HG03558 (cell line): ENCODE data around the gene AAMDC.
"Not testable (repeated sequence)": the region's sequence is repeated elsewhere in the genome, so short reads cannot be mapped to it uniquely, and the experiment has no call there.

Experiments used
- ATAC-seq: cut with Tn5 transposase; IDR thresholded peaks from one replicate; pipeline ENCODE4 v1.9.1; 2021; ENCODE audit warnings: moderate number of reproducible peaks; ENCODE audit not compliant: unreplicated experiment; ENCODE audit errors: extremely low read depth

AAMDC gene

DNA sequence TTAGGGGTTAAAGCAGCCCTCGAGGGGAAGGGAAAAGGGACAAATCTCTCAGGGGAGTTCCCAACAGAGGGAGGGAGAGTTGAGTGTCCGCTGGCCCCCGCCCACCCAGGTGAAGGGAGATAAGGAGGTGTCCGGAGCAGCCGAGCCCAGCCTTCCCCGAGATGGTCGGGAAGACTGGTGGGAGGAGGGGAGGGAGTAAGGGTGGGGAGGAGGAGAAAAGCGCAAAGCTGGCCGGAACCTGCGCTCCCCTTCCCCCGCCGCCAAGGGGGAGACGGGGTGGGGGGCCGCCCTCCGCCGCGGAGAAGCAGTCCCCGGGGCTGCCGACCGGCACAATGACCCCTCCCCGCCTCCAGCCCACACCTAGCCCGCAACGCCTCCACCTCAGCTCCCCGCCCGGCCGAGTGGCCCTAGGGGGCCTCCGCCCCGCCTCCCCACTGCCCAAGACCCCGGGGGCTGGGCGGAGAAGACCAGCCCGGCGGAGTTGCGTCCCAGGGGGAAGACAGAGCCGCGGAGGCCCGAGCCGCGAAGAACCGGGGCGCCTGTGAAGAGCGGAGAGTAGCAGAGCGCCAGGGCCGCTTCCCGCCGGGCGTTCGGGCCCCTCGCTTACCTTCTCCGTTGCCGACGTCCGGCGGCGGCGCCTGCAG, 901 bp upstream of the AAMDC start:
- ATAC-seq: peak; percentile 2

DNA sequence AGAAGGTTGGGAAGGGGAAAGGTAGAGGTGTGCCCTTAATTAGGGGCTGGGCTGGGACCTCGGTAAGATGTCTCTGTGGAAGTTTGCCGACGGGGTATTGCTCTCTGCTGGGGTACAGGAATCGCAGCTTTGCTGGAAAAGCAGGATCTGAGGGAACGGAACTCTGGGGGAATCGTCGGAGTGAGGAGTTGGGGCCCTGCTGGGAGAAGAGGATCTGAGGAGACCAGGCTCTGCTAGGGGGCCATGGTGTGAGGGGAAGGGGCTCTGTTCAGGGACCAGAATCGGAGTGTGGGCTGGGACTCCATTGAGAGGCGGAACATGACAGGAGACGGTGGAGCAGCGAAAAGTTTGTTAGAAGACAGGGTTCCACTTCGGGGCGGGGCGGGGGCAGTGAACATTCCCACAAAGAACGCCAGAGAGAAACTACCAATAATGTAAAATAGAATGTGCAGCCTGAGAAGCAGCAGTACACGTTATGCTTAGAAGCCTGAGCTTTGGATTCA, 456 bp downstream of the AAMDC start:
- ATAC-seq: no peak

DNA sequence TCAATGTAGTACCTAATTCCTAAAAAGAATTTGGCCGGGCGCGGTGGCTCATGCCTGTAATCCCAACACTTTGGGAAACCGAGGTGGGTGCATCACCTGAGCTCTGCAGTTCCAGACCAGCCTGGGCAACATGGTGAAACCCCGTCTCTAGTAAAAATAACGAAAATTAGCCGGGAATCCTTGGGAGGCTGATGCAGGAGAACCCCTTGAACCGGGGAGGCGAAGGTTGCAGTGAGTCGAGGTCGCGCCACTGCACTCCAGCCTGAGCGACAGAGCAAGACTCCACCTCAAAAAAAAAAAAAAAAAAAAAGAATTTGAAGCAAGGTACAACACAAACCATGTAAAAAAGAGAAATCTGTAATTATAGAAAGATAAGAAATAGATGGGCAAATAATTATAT, 1.2 kb downstream of the AAMDC start:
- ATAC-seq: not testable (repeated sequence)

DNA sequence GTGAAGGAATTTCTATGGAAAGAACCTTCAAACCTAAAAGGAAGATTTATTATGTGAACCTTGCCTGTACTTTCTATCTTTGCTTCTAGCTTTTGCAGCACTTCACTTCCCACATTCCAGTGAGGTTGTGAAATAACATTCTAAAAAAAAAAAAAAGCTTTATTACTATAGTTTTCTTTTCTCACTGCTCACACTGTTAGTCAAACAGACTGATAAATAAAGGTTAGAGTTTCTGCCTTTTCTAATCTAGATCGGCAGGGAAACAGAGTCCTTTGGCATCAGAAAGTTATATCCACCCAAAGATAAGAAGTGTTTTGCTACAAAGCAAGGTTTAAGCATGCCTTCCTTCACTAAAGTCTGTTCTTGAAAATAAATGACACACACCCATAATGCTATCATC, 2.8 kb downstream of the AAMDC start:
- no peak for ATAC-seq

DNA sequence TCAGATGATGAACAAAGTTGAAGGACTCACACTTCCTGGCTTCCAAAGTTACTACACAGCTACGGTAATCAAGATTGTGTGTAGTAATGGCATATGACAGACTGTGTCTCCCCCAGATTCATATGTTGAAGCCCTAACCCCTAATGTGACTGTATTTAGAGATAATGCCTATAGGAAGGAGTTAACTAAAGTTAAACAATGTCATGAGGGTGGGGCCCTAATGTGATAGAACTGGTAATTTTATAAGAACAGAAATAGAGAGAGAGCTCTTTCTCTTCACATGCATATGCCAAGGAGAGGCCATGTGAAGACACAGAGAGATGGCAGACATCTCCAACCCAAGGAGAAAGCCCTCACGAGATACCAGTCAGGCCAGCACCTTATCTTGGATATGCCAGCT, 8.0 kb downstream of the AAMDC start:
- ATAC-seq: no peak

DNA sequence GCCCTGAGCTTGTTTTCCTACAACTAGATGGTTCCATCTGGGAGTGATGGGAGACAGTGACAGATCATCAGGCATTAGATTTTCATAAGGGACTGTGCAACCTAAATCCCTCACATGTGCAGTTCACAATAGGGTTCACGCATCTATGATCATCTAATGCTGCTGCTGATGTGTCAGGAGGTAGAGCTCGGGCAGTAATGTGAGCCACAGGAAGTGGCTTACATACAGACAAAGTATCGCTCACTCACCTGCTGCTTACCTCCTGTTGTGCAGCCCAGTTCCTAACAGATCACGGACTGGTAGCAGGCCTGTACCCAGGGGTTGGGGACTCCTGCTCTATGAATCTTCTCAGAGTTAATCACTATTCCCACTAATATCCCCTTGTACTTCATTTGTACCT, 12.4 kb downstream of the AAMDC start:
- ATAC-seq: no peak

DNA sequence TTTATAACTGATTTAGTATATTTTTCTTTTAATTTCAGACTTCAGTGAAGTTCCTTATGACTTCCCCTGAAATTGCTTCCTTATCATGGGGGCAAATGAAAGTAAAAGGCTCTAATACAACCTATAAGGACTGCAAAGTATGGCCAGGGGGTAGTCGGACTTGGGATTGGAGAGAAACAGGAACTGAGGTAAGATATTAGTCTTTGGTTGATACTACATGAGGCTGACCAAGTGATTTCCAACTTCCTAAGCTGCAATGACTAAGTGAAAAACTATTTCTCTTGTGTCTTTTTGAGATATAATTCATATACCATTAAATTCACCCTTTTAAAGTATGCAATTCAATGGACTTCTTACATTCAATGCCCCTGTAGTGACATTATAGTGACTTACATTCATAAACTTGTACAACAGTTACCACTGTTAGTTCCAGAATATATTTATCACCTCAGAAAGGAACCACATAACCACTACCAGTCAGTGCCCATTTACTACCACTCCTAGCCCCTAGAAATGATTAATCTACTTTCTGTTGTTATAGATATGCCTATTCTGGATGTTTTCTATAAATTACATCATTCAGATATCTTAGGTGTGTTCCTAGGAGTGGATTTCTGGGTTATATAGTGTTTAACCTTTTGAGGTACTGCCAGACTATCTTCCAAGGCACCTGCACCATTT, 21.6 kb downstream of the AAMDC start:
- ATAC-seq: no peak

DNA sequence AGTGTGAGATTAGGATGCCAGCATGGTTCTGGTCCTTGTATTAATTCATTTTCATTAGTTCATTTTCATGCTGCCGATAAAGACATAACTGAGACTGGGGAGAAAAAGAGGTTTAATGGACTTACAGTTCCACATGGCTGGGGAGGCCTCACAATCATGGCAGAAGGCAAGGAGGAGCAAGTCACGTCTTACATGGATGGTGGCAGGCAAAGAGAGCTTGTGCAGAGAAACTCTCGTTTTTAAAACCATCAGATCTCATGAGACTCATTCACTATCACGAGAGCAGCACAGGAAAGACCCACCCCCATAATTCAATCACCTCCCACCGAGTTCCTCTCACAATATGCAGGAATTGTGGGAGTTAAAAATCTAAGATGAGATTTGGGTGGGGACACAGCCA, 22.8 kb downstream of the AAMDC start:
- ATAC-seq: not testable (repeated sequence)

DNA sequence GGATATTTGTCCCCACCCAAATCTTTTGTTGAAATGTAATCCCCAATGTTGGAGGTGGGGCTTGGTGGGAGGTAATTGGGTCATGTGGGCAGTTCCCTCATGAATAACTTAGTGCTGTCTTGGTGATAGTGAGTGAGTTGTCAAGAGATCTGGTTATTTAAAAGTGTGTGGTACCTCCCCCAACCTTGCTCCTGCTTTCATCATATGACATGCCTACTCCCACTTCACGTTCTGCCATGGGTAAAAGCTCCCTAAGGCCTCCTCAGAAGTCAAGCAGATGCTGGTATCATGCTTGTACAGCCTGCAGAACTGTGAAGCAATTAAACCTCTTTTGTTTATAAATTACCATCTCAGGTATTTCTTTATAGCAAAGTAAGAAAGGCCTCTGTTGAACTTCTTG, 30.6 kb downstream of the AAMDC start:
- ATAC-seq: no peak

DNA sequence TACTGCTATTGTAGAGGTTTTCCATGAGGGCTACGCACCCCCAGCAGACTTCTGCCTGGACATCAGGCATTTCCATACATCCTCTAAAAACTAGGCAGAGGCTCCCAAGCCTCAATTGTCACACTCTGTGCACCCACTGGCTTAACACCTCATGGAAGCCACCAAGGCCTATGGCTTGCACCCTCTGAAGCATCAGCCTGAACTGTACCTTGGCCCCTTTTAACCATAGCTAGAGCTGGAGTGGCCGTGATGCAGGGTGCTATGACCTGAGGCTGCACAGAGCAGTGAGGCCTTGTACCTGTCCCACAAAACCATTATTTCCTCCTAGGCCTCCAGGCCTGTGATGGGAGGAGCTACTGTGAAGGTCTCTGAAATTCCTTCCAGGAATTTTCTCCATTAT, 33.9 kb downstream of the AAMDC start:
- ATAC-seq: no peak

DNA sequence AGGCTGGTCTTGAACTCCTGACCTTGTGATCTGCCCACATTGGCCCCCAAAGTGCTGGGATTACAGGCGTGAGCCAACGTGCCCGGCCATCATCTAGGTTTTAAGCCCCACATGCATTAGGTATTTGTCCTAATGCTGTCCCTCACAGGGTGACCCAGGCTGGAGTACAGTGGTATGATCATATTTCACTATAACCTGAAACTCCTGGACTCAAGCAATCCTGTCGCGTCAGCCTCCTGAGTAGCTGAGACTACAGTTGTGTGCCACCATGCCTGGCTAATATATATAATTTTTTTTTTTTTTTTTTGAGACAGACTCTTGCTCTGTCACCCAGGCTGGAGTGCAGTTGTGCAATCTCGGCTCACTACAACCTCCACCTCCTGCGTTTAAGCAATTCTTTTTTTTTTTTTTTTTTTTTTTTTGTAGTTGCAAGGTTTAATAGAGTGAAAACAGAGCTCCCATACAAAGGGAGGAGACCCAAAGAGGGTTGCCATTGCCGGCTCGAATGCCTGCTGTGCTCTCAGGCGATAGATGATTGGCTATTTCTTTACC, 37.0 kb downstream of the AAMDC start:
- not testable (repeated sequence) for ATAC-seq

DNA sequence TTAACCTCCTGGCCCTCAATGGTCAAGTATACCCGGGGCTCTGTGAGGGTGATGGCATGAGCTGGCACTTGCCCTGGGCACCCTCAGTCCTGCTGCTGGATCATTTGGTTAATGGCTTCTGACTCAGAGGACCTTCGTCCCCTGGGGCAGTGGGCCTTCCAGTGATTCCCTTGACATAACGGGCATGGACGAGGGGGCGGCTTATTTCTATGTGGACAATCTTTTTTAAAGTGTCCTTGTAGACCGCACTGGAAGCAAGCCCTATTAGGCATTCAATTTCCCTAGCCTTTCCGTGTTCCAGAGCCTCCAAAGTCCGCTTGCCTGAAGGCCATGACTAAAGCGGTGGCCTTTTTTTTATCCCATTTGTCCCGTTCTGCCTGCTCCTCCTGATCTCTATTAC, 40.5 kb downstream of the AAMDC start:
- not testable (repeated sequence) for ATAC-seq

DNA sequence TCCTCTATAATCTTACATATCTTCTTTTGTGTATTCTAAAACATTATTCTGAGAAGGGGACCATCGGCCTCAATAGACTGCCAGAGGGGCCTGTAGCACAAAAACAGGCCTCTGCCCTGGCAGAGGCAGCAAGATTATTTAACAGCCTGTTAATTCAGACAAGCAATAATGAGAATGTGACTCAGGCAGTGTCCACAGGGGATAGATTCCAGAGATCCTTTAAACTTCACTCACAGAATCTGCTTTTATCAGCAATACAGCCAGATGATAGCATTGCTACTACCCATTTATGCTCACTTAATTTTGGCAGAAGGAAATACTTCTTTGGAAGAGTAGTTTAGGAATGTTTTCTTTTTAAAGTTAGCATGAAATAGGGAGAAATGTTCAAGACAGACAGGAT, 44.9 kb downstream of the AAMDC start:
- no peak for ATAC-seq

DNA sequence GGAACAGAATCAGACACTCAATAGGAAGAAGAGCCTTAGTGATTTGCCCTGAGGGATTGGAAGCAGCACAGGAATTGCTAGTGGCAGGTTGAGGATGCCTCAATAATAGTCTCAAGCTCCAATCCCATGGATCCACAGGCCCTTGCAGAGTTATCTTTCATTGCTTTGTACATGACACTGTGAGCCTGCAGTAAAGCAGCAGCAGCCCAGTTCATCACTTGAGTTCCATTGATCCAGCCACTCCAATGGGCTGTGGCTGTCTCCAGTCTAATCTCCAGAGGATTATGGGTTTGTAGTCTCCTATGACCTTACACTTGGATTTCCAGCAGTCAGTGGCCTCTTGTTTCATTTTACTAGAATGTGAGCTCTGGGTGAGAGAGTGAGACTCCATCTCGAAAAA, 45.4 kb downstream of the AAMDC start:
- ATAC-seq: no peak

DNA sequence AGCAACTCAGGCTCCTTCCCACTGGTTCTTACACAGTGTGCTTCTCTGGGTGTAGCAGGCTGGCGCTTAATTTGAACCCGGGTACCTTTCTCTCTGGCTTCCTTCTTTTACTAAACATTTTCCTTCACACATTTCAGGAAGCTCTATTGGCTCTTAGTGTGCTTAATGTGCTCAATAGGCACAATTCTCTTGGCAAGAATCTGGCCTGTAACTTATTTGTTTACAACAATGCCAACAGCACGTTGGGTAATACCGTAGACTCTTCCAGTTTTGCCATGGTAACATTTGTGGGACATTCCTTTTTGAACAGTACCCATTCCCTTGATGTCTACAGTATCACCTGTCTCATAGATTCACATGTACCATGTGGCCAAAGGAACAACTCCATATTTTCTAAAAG, 47.8 kb downstream of the AAMDC start:
- ATAC-seq: no peak

DNA sequence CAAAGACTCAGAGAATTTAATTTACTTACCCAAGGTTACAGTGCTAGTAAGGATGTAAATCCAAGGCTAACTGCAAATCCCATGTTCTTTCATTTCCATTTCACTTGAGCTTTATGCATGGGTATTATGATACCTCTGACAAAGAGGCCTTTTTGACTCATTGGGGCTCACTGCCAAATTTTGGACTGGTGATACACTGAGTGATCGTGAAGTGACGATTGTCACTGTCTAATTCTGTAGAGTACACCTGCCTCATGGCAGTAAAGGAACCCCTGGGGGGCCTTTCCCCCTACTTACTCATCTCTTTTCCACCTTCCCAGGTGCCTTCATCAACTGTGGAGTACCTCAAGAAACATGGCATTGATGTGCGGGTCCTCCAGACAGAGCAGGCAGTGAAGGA, 50.9 kb downstream of the AAMDC start:
- no peak for ATAC-seq

DNA sequence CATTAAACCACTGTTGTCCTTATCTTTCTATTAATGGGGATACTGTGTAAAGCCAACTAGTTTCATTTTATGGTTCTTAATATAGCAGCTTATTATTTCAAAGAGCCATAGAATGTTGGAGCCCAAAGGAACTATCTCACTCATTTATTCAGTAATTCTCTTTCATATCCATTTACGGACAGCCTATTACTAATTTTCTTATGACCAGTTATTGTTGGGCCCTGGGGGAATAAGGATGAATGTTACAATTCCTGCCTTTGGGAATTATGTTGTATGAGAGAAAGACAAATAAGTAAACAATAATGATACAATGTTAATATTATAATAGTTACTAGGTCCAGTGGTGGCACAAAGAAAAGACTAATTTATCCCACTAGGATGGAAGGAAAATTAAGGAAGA, 52.4 kb downstream of the AAMDC start:
- no peak for ATAC-seq

DNA sequence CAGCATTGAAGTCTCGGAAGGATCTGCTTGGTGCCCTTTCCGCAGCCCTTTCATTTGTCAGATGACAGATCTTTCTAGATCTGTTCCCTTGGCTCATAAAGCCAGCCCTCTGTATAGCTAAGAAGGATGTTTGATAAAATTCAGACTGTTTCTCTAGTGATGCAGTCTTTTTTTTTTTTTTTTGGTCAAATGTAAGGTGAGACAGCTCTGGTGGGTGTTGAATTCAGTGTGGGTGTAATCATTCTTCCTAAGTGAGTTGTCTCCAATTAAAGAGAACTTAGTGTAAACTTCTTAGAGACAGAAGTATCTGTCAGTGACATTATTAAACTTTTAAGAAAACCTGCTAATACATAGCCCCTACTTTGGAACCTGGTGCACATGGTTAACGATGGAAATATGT, 53.3 kb downstream of the AAMDC start:
- no peak for ATAC-seq

DNA sequence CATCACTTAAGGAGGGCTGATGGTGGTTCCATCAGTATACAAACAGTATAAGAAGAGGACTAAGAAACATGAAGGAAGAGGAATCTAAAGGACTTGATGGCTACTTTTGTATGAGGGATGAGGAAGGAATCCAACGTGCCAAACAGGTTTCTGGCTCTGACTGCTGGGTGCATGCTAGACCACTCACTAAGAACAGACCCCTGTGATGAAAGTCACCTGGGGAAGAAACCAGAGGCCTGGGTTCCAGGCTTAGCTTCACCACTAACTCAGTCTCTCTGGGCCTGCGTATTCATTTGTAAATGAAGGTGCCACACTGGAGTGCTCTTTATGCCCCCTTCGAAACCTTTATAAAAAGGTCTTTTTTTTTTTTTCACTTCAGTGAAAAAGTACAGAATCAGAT, 55.1 kb downstream of the AAMDC start:
- no peak for ATAC-seq

DNA sequence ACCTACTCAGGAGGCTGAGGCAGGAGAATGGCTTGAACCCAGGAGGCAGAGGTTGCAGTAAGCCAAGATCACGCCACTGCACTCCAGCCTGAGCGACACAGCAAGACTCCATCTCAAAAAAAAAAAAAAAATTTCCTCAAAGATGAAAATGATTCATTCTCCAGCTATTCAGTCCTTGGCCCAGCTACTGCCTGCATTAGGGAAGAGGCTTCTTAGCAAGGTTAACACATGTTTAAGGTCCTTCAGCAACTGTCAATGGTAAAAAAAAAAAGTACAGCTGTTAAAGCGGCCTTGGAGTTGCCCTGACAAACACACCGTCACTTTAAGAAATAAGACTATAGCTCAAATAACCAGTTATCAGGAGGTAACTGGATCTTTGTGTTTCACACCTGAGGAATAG, 57.3 kb downstream of the AAMDC start:
- not testable (repeated sequence) for ATAC-seq

DNA sequence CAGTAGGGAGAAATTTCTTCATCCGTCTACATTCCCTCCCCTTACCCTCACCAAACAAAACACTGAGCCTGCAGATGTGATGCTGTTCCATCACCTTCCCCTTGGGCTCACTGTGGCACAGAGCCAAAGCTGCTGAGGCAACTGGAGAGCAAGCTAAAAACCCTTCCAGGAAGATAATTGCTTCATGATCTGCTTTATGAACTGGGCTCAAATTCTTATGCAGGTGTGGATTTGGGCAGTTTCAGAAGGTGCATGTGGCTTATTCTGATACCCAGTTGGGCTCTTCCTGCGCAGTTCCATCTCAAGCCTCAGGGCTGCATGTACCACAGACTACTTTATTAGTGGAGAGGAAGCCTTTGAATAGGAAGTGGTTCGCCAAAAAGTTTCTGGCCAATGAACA, 58.3 kb downstream of the AAMDC start:
- ATAC-seq: no peak

DNA sequence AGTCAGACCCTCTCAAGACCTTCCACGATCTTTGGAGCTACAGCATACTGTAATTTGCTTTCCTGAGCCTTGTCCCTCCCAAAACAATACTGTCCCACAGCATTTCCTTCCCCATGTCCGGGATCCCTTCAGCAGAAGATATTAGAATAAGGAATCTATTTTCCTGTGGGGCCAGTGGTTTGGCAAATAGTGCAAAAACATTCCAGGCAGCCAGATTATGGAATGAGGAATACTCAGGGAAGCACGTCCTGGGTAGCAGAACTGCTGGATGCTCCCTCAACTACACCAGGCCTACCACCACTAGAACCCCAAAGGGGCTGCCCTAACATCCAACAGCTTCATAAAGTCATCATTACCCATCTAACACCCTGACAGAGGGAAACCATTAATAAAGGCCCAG, 61.5 kb downstream of the AAMDC start:
- ATAC-seq: no peak
